Keratinocyte (primary cell): ENCODE data around the gene CNGA2. TPM values are rescaled to one million over a fixed set of nuclear protein-coding genes. Genes with fewer than 3 reads are reported as not detected.

Source experiments
- DNase-seq: peaks from one replicate; pipeline ENCODE4 v3.0.0-alpha.2; 2011; ENCODE audit warnings: low read depth, missing footprints, low spot score
- FAIRE-seq: peaks from 2 replicates; lab custom pipeline; 2011; peaks lifted over from hg19 to GRCh38; lab: Jason Lieb, UNC
- H2AFZ ChIP-seq: 2 replicates; pipeline ENCODE4 v1.6.0; 2012; ENCODE audit warnings: low read length, control low read depth, inconsistent platforms; ENCODE audit not compliant: control insufficient read depth
- H3K27ac ChIP-seq: 2 replicates; pipeline ENCODE4 v1.5.1; 2011; ENCODE audit warnings: low read length; ENCODE audit not compliant: control insufficient read depth, insufficient read depth
- H3K27me3 ChIP-seq: 3 replicates; pipeline ENCODE4 v1.6.0; 2011; ENCODE audit warnings: low read length; ENCODE audit not compliant: control insufficient read depth, insufficient read depth; ENCODE audit errors: extremely low read depth
- H3K36me3 ChIP-seq, 2 experiments: 2 replicates in 1 of 2; 3 replicates in 1 of 2; pipeline ENCODE4 v1.5.1; 2011; ENCODE audit warnings: low read length in 2 of 2, mild to moderate bottlenecking in 1 of 2; ENCODE audit not compliant: control insufficient read depth in 2 of 2, insufficient read depth in 2 of 2; ENCODE audit errors: extremely low read depth in 1 of 2
- H3K4me1 ChIP-seq: 3 replicates; pipeline ENCODE4 v1.5.1; 2011; ENCODE audit warnings: low read length; ENCODE audit not compliant: control insufficient read depth, insufficient read depth; ENCODE audit errors: extremely low read depth
- H3K4me2 ChIP-seq: 3 replicates; pipeline ENCODE4 v1.6.0; 2011; ENCODE audit warnings: low read depth, low read length; ENCODE audit not compliant: control insufficient read depth, insufficient read depth; ENCODE audit errors: extremely low read depth
- H3K4me3 ChIP-seq, 3 experiments: fragments of 200-600 bp in 1 of 3; sonication (generic) in 1 of 3; 2 replicates in 2 of 3; 3 replicates in 1 of 3; pipeline ENCODE4 v1.5.1; 2011 to 2016; ENCODE audit warnings: low read length in 3 of 3, mild to moderate bottlenecking in 3 of 3, control low read depth in 2 of 3, inconsistent platforms in 1 of 3, low read depth in 1 of 3, mixed read lengths in 1 of 3, mixed run types in 1 of 3, moderate library complexity in 1 of 3; ENCODE audit not compliant: control insufficient read depth in 2 of 3, insufficient read depth in 2 of 3; ENCODE audit errors: extremely low read depth in 1 of 3
- H3K79me2 ChIP-seq: 2 replicates; pipeline ENCODE4 v1.6.0; 2012; ENCODE audit warnings: low read length; ENCODE audit not compliant: control insufficient read depth, insufficient read depth
- H3K9ac ChIP-seq: 3 replicates; pipeline ENCODE4 v1.6.0; 2011; ENCODE audit warnings: low read length; ENCODE audit not compliant: control insufficient read depth, insufficient read depth; ENCODE audit errors: extremely low read depth
- H3K9me1 ChIP-seq: 3 replicates; pipeline ENCODE4 v1.6.0; 2011; ENCODE audit warnings: low read length; ENCODE audit not compliant: control insufficient read depth, insufficient read depth; ENCODE audit errors: extremely low read depth
- H3K9me3 ChIP-seq: 2 replicates; pipeline ENCODE4 v1.5.1; 2012; ENCODE audit warnings: low read depth, low read length; ENCODE audit not compliant: control insufficient read depth
- H4K20me1 ChIP-seq: 3 replicates; pipeline ENCODE4 v1.6.0; 2011; ENCODE audit warnings: low read length; ENCODE audit not compliant: control insufficient read depth, insufficient read depth; ENCODE audit errors: extremely low read depth
- CTCF ChIP-seq, 3 experiments: IDR thresholded peaks in 1 of 3; conservative IDR thresholded peaks in 1 of 3; optimal IDR thresholded peaks in 1 of 3; 2 replicates in 2 of 3; 3 replicates in 1 of 3; pipeline versions ENCODE3 to v1.5.1; 2011; ENCODE audit warnings: low read length in 3 of 3, mild to moderate bottlenecking in 3 of 3, moderate library complexity in 2 of 3, control low read depth in 1 of 3, inconsistent platforms in 1 of 3; ENCODE audit not compliant: insufficient read depth in 2 of 3; ENCODE audit errors: extremely low read depth in 1 of 3
- EZH2 ChIP-seq: IDR thresholded peaks from one replicate; pipeline ENCODE4 v1.6.1; 2012; ENCODE audit warnings: inconsistent platforms, mild to moderate bottlenecking, low read length, moderate library complexity
- dilution Hi-C: fragments of 300-500 bp; cut with MboI; formaldehyde crosslinking; loops from one replicate; pipeline ENCODE4 v1.7.0; 2020; ENCODE audit warnings: low sequenced_read_pairs; ENCODE audit not compliant: extremely low pct_ligation_motif_present
- polyA plus RNA-seq, 5 experiments: library from polyadenylated mRNA; depleted of rRNA in 3 of 5; stranded (reverse) in 3 of 5; stranded (forward) in 1 of 5; unstranded in 1 of 5; fragments of >200 nt; gene quantifications; 1 replicate in 1 of 5; 2 replicates in 3 of 5; 3 replicates in 1 of 5; pipeline versions ENCODE4 v1.2.1 to v1.2.3, GENCODE V29; 2011 to 2012; ENCODE audit warnings: missing spikeins in 2 of 5, low read depth in 1 of 5, low replicate concordance in 1 of 5

The CNGA2 gene
- polyA plus RNA-seq, 1 donor (not counting 4 experiments of a cell fraction or from before 2014, with no cell fraction given) = not detected

- Histone ChIP-seq H3K27ac (no peak overlapping the region), H3K4me1 (no peaks in the 10 kb centered on the region), H3K9ac (no peak overlapping the region), H3K9me3 (peaks cover 3% of the 10 kb centered on the region), H3K4me3 (no peak overlapping the region), H3K27me3 (no peaks in the 10 kb centered on the region), H2AFZ (no peak overlapping the region), H3K9me1 (no peaks in the 10 kb centered on the region), H4K20me1 (no peaks in the 10 kb centered on the region), H3K36me3 (no peaks in the 10 kb centered on the region), H3K79me2 (no peaks in the 10 kb centered on the region), H3K4me2 (no peak overlapping the region)
- TF ChIP-seq EZH2 (no peak), CTCF (optimal IDR thresholded peaks at IDR 0.05 in 1 of 3, IDR thresholded peaks at IDR 0.05 in 1 of 3, conservative IDR thresholded peaks at IDR 0.05 in 1 of 3; ENCODE audit: extremely low read depth in 1 of 3, insufficient read depth in 2 of 3, low read length in 3 of 3) (no peak)
- no peak for FAIRE-seq
- dilution Hi-C loops = no loop called here
- DNase-seq = no peak
Observed at GRCh38 chrX:151723156-151723760, 11.3 kb upstream of the CNGA2 start.

GRCh38 chrX:151724563-151725337, 9.8 kb upstream of the CNGA2 start:
- no peak for DNase-seq
- Histone ChIP-seq H3K4me2 (no peak overlapping the region), H3K27ac (no peak overlapping the region), H2AFZ (no peak overlapping the region), H3K9me1 (no peaks in the 10 kb centered on the region), H3K79me2 (no peaks in the 10 kb centered on the region), H3K4me3 (no peak overlapping the region), H3K9ac (no peak overlapping the region), H3K4me1 (no peaks in the 10 kb centered on the region), H3K27me3 (no peaks in the 10 kb centered on the region), H4K20me1 (no peaks in the 10 kb centered on the region), H3K36me3 (no peaks in the 10 kb centered on the region), H3K9me3 (peaks cover 3% of the 10 kb centered on the region)
- TF ChIP-seq CTCF (optimal IDR thresholded peaks at IDR 0.05 in 1 of 3, IDR thresholded peaks at IDR 0.05 in 1 of 3, conservative IDR thresholded peaks at IDR 0.05 in 1 of 3; ENCODE audit: extremely low read depth in 1 of 3, insufficient read depth in 2 of 3, low read length in 3 of 3) (no peak), EZH2 (no peak)
- FAIRE-seq = no peak
- dilution Hi-C loops = loop anchor here (25.0 kb wide), 1 partner anchor 913 kb away; the partner anchor contains the start of gene GABRQ
